CD4-positive, CD25-positive, alpha-beta regulatory T cell (primary cell): ENCODE results near the gene DBH. TPM values are rescaled to one million over a fixed set of nuclear protein-coding genes. Genes with fewer than 3 reads are reported as not detected.

Experiments used
- ATAC-seq, 2 donors: fragments of 150-1000 bp; cut with Tn5 transposase; one replicate each; pipeline ENCODE4 v1.10.0; 2021; ENCODE audit warnings: low read depth in 2 of 2, moderate number of reproducible peaks in 2 of 2, moderate library complexity in 1 of 2
- DNase-seq, 3 donors: peaks; one replicate each; pipeline versions ENCODE4 v3.0.0 to v3.0.0-alpha.2; 2012 to 2022; ENCODE audit warnings: mixed read lengths in 1 of 3
- H3K27ac ChIP-seq: one replicate; pipeline ENCODE4 v1.7.0; 2013; ENCODE audit warnings: mild to moderate bottlenecking, low read length; ENCODE audit not compliant: insufficient read depth, poor library complexity, severe bottlenecking
- H3K27me3 ChIP-seq: one replicate; pipeline ENCODE4 v1.7.0; 2013; ENCODE audit warnings: low read length; ENCODE audit not compliant: control insufficient read depth, insufficient read depth
- H3K36me3 ChIP-seq: one replicate; pipeline ENCODE4 v1.7.0; 2013; ENCODE audit warnings: mild to moderate bottlenecking, low read length, moderate library complexity; ENCODE audit not compliant: control insufficient read depth, insufficient read depth
- H3K4me1 ChIP-seq: 2 replicates; pipeline ENCODE4 v1.7.0; 2013; ENCODE audit warnings: mild to moderate bottlenecking, low read length; ENCODE audit not compliant: insufficient read depth, control insufficient read depth, poor library complexity, severe bottlenecking
- H3K4me3 ChIP-seq: one replicate; pipeline ENCODE4 v1.7.0; 2013; ENCODE audit warnings: low read depth, mild to moderate bottlenecking, low read length, moderate library complexity
- H3K9me3 ChIP-seq, 2 experiments: 1 replicate in 1 of 2; 2 replicates in 1 of 2; pipeline ENCODE4 v1.7.0; 2013; ENCODE audit warnings: low read length in 2 of 2, mild to moderate bottlenecking in 1 of 2, moderate library complexity in 1 of 2; ENCODE audit not compliant: control insufficient read depth in 2 of 2
- H3K27ac Mint-ChIP-seq, 3 donors: one replicate each; pipeline ENCODE4 v1.8.0; 2020 to 2022; ENCODE audit warnings: mild to moderate bottlenecking in 3 of 3, mixed read lengths in 3 of 3, moderate library complexity in 2 of 3
- H3K27me3 Mint-ChIP-seq: one replicate; pipeline ENCODE4 v1.8.0; 2022; ENCODE audit warnings: mild to moderate bottlenecking, mixed read lengths
- H3K36me3 Mint-ChIP-seq: one replicate; pipeline ENCODE4 v1.8.0; 2020; ENCODE audit warnings: mixed read lengths
- H3K4me1 Mint-ChIP-seq, 4 donors: one replicate each; pipeline ENCODE4 v1.8.0; 2020 to 2022; ENCODE audit warnings: mixed read lengths in 4 of 4, mild to moderate bottlenecking in 1 of 4
- H3K4me3 Mint-ChIP-seq, 4 donors: one replicate each; pipeline ENCODE4 v1.8.0; 2020 to 2022; ENCODE audit warnings: mild to moderate bottlenecking in 4 of 4, mixed read lengths in 4 of 4, moderate library complexity in 3 of 4
- H3K9me3 Mint-ChIP-seq, 7 donors: one replicate each; pipeline ENCODE4 v1.8.0; 2020 to 2022; ENCODE audit warnings: mixed read lengths in 7 of 7, mild to moderate bottlenecking in 3 of 7, moderate library complexity in 2 of 7
- polyA plus RNA-seq, 4 donors: library from polyadenylated mRNA; unstranded; fragments of 300-500 nt; fragmentation: Illumina TruSeq; gene quantifications; one replicate each; pipeline ENCODE4 v1.2.3, GENCODE V29; 2021
- total RNA-seq: library from RNA; stranded (reverse); gene quantifications from one replicate; pipeline ENCODE4 v1.2.3, GENCODE V29; 2022

Gene DBH
- total and polyA plus RNA-seq, 5 donors from 2014 or later: 0.12 TPM; not detected in 4

DNA sequence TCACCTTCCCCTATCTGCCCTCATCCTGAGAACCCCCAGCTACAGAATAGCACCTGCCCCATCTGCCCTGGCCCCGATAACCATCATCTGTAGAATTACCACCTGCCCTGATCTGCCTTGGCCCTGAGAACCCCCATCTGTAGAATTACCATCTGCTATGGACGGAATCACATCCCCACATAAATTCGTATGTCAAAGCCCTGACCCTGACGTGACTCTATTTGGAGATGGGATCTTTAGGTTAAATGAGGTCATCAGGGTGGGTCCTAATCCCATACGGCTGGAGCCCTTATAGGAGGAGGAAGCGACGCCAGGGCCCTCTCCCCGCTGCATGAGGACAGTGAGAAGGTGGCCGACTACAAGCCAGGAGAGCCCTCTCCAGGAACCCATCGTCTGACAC lies 69.4 kb downstream of the DBH start:
- no peaks in the 10 kb centered on the region for H3K9me3 Mint-ChIP-seq
- H3K9me3 ChIP-seq: no peaks in the 10 kb centered on the region
- peak overlapping the region in 1 of 4 donors; percentile 56 for H3K4me3 Mint-ChIP-seq
- ATAC-seq (no peak), DNase-seq (no peak)
- no peaks in the 10 kb centered on the region for H3K27me3 ChIP-seq
- H3K4me1 Mint-ChIP-seq: peaks cover 7 to 46% (median 24%) of the 10 kb centered on the region in 4 donors
- H3K27ac Mint-ChIP-seq: peak overlapping the region in 2 of 3 donors; percentile 10 to 52
- H3K27me3 Mint-ChIP-seq: no peaks in the 10 kb centered on the region
- no peaks in the 10 kb centered on the region for H3K36me3 Mint-ChIP-seq
- H3K36me3 ChIP-seq: no peaks in the 10 kb centered on the region
- no peak overlapping the region for H3K27ac ChIP-seq
- peaks cover 52% of the 10 kb centered on the region for H3K4me1 ChIP-seq
- no peak overlapping the region for H3K4me3 ChIP-seq

DNA sequence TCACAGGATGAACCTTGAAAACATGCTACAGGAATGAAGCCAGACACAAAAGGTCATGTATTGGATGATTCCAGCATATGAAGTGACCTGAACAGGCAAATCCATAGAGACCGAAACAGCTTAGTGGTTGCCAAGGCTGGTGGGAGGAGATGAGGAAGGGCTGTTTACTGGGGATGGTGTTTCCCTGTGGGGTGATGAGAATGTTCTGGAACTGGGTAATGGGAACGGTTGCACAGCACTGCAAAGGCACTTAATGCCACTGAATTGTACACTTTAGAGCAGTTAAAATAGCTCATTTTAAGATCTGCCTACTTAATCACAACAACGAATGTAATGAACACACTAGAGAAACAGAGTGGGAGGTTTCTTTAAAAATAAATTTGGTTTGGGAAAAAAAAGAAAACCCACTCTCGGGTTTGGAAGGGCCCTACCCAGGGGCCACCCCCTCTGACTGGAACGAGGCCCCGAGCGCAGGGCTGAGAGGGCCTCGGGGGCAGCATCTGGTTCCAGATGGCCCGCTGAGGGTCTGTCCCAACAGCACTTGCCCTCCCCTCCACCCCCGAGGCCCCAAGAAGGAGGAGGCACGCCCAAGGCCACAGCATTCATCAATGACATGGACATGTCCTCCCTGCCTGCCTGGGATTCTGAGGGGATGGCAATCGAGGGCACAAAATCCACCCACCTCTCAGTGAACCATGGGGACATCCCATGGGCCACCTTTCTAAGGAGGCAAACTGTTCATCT lies 70.3 kb downstream of the DBH start:
- ATAC-seq (no peak), DNase-seq (no peak)
- no peaks in the 10 kb centered on the region for H3K9me3 Mint-ChIP-seq
- Histone ChIP-seq H3K4me1 (peaks cover 43% of the 10 kb centered on the region), H3K4me3 (no peak overlapping the region), H3K27me3 (no peaks in the 10 kb centered on the region), H3K27ac (no peak overlapping the region), H3K9me3 (no peaks in the 10 kb centered on the region), H3K36me3 (no peaks in the 10 kb centered on the region)
- peak overlapping the region in 1 of 4 donors; percentile 56 for H3K4me3 Mint-ChIP-seq
- peak overlapping the region; percentile 49 to 89 (median 87) for H3K27ac Mint-ChIP-seq
- H3K4me1 Mint-ChIP-seq: peaks cover 5 to 38% (median 17%) of the 10 kb centered on the region in 4 donors
- no peaks in the 10 kb centered on the region for H3K36me3 Mint-ChIP-seq
- H3K27me3 Mint-ChIP-seq: no peaks in the 10 kb centered on the region

DNA sequence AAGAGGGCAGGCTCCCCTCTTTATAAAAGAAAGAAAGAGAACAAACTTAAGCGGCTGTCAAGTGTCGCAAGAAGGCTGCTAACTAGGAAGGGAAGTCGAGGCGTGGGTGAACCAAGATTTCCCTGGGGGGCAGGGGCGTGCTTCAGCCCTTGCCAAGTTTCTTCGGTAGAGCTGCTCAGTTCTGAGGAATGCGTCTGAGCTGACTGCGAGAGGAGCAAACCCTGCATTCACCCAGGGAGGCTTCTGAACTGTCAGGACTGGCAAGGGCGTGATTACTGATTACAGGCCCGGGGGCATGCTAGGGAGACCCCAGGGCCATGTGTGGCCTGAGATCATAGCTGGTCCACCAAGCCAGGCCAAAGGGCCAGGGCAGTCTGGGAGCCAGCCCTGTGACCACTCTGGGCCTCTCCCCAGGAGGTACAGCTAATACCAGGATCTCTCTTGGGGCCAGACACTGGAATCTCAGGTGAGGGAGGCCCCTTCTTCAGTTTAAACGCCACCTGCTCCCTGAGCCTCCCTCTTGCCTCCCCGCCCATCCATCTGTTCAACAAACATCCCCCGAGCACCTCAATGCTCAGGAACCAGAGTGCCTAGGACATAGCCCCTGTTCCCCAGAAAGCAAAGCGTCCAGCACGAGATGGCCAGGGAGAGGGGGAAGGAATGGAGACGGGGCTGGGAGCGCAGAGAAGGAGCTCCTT lies 71.1 kb downstream of the DBH start:
- ATAC-seq (no peak), DNase-seq (no peak)
- Mint-ChIP-seq H3K4me3 (peak overlapping the region in 1 of 4 donors; percentile 6), H3K36me3 (no peaks in the 10 kb centered on the region), H3K27me3 (no peaks in the 10 kb centered on the region), H3K9me3 (no peaks in the 10 kb centered on the region), H3K4me1 (peaks cover 0 to 31% (median 12%) of the 10 kb centered on the region in 4 donors), H3K27ac (peak overlapping the region; percentile 49 to 89 (median 87))
- Histone ChIP-seq H3K4me1 (peaks cover 35% of the 10 kb centered on the region), H3K4me3 (no peak overlapping the region), H3K27ac (no peak overlapping the region), H3K9me3 (no peaks in the 10 kb centered on the region), H3K27me3 (no peaks in the 10 kb centered on the region), H3K36me3 (no peaks in the 10 kb centered on the region)

DNA sequence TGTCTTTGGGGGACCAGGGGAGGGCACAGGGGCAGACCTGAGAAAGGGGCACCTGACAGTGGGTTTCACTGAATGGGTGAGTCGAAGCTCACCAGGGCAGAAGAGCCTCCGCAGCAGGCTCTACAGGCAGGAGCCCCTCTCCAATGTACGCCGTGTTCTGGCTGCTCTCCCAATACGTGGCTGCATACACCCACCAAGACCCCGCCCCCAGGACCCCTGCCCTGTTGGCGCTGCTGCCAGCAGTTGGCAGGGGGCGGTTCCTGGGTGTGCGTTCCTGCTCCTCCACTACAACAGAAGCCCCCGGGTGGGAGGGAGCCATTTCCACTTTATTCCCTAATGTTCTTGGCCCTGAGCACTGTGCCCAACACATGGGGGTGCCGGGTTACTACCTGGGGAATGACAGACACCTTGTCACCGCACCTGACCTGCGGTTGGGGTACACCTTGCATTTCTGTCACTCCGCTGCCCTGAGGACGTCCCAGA lies 71.6 kb downstream of the DBH start:
- Mint-ChIP-seq H3K4me3 (peak overlapping the region in 1 of 4 donors; percentile 32), H3K4me1 (peaks cover 0 to 26% (median 12%) of the 10 kb centered on the region in 4 donors), H3K9me3 (no peaks in the 10 kb centered on the region), H3K27me3 (no peaks in the 10 kb centered on the region), H3K36me3 (no peaks in the 10 kb centered on the region), H3K27ac (no peak overlapping the region)
- no peak for DNase-seq
- Histone ChIP-seq H3K36me3 (no peaks in the 10 kb centered on the region), H3K27me3 (no peaks in the 10 kb centered on the region), H3K4me1 (peaks cover 30% of the 10 kb centered on the region), H3K4me3 (no peak overlapping the region), H3K27ac (no peak overlapping the region), H3K9me3 (no peaks in the 10 kb centered on the region)
- ATAC-seq: no peak

DNA sequence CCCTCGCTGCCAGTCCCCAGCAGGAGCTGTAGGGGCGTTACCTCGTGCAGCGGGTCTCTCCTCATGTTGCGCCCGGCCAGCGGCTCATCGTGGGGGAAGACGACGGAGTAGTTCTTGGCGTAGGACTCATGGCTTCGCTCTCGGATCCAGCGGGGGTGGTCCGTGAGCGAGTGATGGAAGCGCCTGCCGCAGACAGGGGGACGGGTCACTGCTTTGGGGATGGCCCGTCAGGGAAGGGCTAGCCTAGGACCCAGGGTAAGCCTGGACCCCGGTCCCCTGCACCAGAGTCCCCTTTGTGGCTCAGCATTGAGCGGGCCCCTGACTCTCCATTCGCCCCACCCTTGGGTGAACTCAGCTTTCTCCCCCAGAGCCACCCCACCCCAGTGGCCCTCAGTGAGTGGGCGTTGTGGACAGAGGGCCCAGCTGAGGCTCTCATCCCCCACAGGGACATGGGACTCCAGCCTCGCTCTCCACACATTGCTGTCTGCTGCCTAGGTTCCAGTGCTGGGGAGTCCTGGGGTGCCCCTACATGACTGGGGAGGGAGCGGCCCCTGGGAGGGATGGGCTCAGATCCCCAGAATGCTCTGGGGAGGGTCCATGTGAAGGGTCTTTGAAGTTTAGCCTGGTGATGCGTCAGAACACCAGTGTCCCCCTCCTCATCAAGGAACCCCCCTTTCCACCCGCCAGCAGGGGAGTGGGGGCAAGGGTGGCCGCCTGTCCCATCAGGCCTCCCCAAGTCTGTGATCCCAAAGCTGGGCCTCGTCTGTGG lies 72.3 kb downstream of the DBH start:
- no peak for DNase-seq
- no peaks in the 10 kb centered on the region for H3K27me3 ChIP-seq
- Mint-ChIP-seq H3K4me1 (peaks cover 0 to 26% (median 12%) of the 10 kb centered on the region in 4 donors), H3K27me3 (no peaks in the 10 kb centered on the region), H3K36me3 (no peaks in the 10 kb centered on the region), H3K27ac (no peak overlapping the region), H3K9me3 (no peaks in the 10 kb centered on the region), H3K4me3 (peak overlapping the region in 1 of 4 donors; percentile 32)
- no peaks in the 10 kb centered on the region for H3K9me3 ChIP-seq
- no peak for ATAC-seq
- no peak overlapping the region for H3K4me3 ChIP-seq
- H3K4me1 ChIP-seq: peaks cover 23% of the 10 kb centered on the region
- H3K36me3 ChIP-seq: no peaks in the 10 kb centered on the region
- H3K27ac ChIP-seq: no peak overlapping the region

Other genes starting within 250 kb of the DBH start
- 19.4 TPM for gene REXO4, start 218.4 kb upstream of the DBH start, total RNA-seq
- gene REXO4, start 218.4 kb upstream of the DBH start, polyA plus RNA-seq: 10 to 100 TPM in 3 of 4 donors, 1 to 10 TPM in 1; 9.8 to 17.8 (median 14.7) TPM
- 0.47 TPM for gene ADAMTS13, start 214.0 kb upstream of the DBH start, total RNA-seq
- gene ADAMTS13, start 214.0 kb upstream of the DBH start, polyA plus RNA-seq: under 1 TPM in 1 of 4 donors, not detected in 3; 0.10 TPM
- gene CACFD1, start 176.4 kb upstream of the DBH start, total RNA-seq: 1.8 TPM
- gene CACFD1, start 176.4 kb upstream of the DBH start, polyA plus RNA-seq: 1 to 10 TPM; 1.2 to 3.0 (median 1.7) TPM
- gene SLC2A6, start 157.3 kb upstream of the DBH start, total RNA-seq: 1.8 TPM
- gene SLC2A6, start 157.3 kb upstream of the DBH start, polyA plus RNA-seq: 1 to 10 TPM in 3 of 4 donors, under 1 TPM in 1; 0.63 to 2.2 (median 1.6) TPM
- not detected for gene MYMK, start 111.4 kb upstream of the DBH start, total RNA-seq
- gene MYMK, start 111.4 kb upstream of the DBH start, polyA plus RNA-seq: not detected
- not detected for gene ADAMTSL2, start 101.7 kb upstream of the DBH start, total RNA-seq
- gene ADAMTSL2, start 101.7 kb upstream of the DBH start, polyA plus RNA-seq: not detected
- not detected for gene FAM163B, start 27.0 kb upstream of the DBH start, total RNA-seq
- not detected for gene FAM163B, start 27.0 kb upstream of the DBH start, polyA plus RNA-seq
- 15.6 TPM for gene SARDH, start 102.0 kb downstream of the DBH start, total RNA-seq
- gene SARDH, start 102.0 kb downstream of the DBH start, polyA plus RNA-seq: 1 to 10 TPM; 5.8 to 9.7 (median 8.2) TPM